Measurements from ENCODE around the gene C19orf73. TPM values are rescaled to one million over a fixed set of nuclear protein-coding genes. Genes with fewer than 3 reads are reported as not detected.

The C19orf73 gene
- 2.3 and 2.6 TPM in 2 replicates for total RNA-seq (2014; rRNA removed; shearing (Covaris generic))

DNA sequence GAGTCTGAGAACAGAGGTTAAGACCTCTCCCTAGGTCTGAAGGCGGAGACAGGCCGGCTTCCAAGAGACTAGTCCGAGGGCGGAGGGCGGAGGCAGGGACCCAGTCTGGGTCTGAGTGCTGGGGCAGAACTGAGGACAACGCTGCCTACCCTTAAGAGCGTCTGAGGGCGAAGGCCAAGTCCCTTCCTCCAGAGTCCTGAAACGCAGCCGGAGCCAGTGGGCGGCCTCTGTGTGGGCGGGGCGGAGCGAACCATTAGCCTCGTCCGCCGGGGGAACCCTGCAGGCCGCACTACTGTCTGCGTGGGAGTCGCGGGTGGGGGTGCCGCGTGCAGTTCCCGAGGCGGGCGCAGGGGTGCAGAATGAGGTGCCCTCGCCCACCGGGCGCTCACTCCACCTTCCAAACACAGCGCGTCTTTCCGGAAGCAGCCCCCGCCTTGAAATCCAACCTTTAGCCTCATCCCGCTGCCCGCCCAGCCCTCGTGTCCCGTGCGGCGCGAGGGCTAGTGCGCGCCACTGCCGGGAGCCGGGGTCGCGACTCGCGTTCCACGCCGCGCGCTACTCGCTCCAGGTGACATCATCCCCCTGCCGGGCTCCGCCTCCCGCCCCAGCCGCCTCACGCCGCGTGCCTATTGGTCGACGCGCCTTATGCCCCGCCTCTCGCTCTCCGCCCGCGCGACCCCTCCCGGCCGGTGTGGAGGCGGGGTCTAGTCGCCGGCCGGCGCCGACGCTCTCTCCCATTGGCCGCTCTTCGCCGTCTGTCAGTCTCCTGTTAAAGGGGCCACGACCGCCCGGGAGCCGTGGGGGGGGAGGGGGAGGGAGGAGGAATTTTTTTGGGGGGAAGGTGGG, at the start of gene C19orf73:
Gene C19orf73 (minus strand): TSS at position 579 of the 846 bp plus-strand sequence. CDS start 121 bp downstream, at position 458.
- DNase-seq (ENCODE audit: low read depth): peak; percentile 97

GRCh38 chr19:49168421-49168820, 49.5 kb upstream of the C19orf73 start:
- DNase-seq (ENCODE audit: low read depth): no peak

DNA sequence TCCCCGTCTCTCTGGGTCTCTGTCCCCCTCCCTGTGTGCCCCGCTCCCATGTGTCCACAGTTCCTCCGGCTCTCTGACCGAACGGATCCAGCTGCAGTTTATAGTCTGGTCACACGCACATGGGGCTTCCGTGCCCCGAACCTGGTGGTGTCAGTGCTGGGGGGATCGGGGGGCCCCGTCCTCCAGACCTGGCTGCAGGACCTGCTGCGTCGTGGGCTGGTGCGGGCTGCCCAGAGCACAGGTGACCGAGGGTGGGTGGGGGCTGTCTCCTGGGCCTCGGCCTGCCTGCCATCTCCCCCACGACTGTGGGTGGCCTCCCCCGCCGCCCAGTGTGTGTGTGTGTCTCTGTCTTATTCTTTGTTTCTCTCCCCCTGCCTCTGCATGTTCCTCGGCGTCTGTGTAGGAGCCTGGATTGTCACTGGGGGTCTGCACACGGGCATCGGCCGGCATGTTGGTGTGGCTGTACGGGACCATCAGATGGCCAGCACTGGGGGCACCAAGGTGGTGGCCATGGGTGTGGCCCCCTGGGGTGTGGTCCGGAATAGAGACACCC, 49.0 kb upstream of the C19orf73 start:
- no peak for DNase-seq (ENCODE audit: low read depth)

DNA sequence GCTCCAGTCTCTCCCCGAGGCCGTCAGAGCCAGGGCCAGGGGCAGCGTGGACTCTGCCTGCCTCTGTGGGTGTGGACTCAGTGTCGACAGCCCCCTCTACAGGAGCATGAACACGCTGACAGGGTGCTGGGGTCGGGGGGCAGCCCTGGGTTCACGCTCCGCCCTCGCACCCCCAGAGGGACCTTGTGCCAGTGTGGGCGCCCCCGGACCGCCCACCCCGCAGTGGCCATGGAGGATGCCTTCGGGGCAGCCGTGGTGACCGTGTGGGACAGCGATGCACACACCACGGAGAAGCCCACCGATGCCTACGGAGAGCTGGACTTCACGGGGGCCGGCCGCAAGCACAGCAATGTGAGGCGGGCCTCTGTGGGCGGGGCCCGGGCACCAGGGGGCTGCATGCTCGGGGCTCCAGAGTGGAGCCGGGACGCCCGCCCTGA, 46.9 kb upstream of the C19orf73 start:
- DNase-seq (ENCODE audit: low read depth): no peak

GRCh38 chr19:49165111-49165750, 46.3 kb upstream of the C19orf73 start:
- no peak for DNase-seq (ENCODE audit: low read depth)

DNA sequence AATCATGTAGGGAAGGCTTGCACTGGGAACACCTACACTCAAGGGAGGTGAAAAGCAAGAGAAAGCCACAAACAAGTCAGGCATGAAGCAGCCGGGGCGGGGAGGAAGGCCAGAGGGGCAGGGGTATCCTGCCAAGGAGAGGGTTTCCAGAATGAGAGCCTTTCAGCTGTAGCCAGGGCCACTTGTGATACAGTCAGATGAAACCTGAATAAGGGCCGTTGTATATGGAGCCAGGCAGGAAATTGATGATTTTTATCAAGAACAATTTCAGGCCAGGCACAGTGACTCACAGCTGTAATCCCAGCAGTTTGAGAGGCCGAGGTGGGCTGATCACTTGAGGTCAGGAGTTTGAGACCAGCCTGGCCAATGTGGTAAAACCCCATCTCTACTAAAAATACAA, 43.0 kb upstream of the C19orf73 start:
- DNase-seq (ENCODE audit: low read depth): peak; percentile 54

DNA sequence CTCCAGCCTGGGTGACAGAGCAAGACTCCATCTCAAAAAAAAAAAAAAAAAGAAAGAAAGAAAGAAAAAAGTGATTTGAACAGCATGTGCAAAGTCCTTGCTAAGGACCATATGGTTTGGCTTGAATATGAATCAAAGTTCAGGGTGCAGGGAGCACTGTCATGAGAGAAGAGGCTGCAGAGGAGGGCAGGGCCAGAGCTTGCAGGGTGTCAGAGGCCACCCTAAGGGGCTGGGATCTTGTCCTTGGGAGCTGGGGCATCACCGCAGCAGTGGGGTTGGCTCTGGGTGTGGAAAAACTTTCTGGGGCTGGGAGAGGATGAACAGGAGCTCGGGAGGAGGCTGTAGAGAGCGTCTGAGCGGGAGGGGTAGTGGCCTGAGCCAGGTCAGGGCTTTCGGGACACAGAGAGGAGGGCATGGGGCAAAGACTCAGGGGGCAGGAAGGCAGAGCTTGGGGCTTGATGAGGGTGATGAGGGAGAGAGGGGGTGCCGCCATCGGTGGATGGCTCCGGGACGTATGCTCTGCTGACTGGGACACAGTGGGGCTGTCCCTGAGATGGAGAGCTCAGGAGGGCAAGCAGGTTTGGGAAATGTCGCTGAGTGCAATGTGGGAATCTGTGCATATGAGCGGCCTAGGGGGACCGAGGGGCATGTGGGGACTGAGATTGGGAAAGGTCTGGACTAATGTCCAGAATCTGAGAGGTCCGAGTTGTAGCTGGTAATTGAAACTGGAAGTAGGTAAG, 41.7 kb upstream of the C19orf73 start:
- no peak for DNase-seq (ENCODE audit: low read depth)

- DNase-seq (ENCODE audit: low read depth): peak; percentile 87
These were observed 38.7 kb upstream of the C19orf73 start, which contains the start of gene TRPM4 for GRCh38 chr19:49157445-49158224. Gene TRPM4 (plus strand): TSS chr19:49157792. CDS start chr19:49157867, 75 bp downstream.

DNA sequence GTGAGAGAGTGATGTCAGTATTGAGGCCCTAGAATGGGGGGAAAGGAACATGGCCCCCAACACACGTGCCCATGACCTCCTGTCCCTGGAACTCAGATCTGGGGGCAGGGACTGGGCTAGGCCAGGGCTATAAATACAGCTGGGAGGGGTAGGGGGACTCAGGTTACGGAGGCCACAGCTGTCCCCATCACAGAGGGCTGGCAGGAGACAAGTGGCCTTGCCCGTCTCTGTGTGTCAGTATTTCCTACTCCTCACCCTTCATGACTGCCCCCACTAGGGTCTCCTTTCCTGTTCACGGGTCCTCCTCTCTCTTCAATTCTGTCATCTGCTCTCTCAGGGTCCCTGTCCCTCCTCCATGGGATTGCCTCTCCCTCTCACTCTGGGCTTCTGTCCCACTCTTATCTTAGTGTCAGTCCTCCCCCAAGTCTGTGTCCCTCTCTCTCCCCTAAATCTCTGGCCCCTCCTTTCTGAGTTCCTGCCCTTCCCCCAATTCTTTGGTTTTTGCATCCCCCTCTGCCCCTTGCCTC, 36.9 kb upstream of the C19orf73 start:
- no peak for DNase-seq (ENCODE audit: low read depth)

DNA sequence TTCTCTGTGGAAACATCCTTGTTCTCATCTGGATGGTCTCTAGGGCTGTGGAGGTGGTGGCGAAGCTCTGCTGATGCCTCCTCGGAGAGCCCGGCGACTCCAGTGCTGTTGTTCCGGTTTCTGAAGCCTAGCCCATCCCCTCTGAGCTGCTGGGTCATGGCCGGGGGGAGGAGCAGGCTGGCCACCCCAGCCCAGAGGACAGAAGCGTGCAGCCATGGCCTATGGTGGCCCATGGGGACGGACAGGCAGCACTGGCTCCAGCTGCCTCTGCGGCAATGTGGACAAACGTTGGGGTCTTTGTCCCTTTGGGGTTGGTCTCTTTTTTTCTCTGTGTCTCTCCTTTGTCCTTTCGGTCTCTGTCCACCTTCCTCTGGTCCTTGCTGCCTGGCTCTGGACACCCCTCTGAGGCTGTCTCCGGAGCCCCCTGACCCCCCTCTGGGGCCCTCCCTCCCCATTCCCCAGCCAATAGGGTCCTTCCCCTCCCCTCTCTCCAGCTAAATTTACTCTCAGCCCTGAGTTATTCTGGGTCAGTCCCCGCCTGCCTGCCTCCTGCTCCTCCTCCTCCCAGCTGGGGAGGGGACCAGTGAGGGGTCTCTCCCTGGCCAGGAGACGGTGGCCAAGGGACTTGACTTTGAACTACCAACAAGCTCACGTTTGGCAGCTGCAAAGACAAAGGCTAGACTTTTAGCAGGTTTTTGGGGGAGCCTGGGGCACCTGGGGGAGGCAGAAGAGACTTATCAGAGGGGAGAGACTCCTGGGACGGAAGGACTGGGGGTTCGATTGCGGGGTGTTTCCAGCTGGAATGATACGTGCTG, 36.3 kb upstream of the C19orf73 start, which contains the start of gene HRC:
Gene HRC (minus strand): TSS at position 392 of the 815 bp plus-strand sequence. CDS start 159 bp downstream, at position 233.
- DNase-seq (ENCODE audit: low read depth): no peak

- DNase-seq (ENCODE audit: low read depth): no peak
These were observed 35.3 kb upstream of the C19orf73 start for GRCh38 chr19:49154279-49154678.

DNA sequence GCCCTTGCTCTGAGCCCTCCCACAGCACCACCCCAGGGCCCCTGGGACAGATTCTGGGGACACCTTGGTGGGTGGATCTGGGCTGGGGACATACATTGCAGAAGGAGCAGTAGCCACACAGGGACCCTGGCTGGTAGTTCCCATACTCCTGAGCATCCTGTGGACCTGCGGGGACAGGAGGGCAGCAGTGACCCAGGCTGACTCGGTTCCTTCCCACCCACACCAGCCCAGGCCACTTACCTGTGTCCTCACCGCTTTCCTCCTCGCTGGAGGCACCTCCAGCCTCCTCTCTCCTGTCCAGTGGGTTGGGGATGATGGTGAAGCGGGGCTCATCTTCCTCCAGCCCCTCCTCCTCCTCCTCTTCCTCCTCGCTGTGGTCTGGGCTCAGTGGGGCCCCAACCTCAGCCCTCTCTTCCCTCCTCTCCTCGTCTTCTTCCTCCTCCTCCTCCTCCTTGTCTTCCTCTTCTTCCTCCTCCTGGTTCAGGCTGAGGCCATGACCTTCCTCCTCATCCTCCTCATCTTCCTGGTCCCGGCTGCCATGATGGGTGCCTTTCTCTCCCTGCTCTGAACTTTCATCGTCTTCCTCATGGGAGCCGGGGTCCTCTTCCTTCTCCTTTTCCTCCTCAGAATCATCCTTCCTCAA, 34.3 kb upstream of the C19orf73 start:
- DNase-seq (ENCODE audit: low read depth): no peak

GRCh38 chr19:49152119-49152550, 33.2 kb upstream of the C19orf73 start:
- DNase-seq (ENCODE audit: low read depth): no peak

DNA sequence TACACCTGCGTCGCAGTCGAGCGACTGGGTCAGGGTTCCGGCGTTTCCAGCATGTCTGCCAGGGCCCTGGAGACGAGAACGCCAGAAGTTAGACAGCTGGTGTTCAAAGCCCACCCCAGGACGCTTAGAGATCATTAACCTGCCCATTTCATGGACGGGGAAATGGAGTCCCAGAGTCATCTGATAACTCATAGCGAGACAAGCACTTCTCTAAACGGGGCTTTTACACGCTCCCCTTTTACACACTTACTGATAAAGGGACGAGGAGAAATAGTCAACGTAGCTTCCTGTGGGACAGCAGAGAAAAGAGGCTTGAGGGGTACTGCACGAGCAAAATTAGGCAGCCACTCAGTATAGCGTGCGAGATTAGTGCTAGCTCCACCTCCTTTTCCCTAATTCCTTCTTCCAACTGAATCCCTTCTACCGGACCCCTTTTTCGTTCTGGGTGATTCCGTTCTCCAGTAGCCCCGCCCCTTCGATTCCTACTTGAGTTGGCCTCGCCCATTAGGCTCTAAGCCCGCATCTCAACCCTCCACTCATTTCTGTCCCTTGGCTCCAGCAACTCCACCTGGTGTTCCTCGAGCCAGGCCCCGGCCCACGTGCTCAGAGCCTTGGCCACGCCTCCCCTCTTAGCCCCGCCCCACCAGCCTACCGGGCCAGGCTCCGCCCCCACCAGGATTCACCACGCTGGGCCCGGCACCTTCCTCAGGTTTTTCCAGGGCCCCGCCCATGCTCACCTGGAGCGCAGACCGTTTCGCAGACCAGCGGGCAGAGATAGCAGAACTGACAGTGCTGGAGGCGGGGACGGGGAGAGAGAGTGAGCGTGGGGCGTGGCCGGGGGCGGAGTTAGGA, 32.5 kb upstream of the C19orf73 start:
- DNase-seq (ENCODE audit: low read depth): peak; percentile 83

DNA sequence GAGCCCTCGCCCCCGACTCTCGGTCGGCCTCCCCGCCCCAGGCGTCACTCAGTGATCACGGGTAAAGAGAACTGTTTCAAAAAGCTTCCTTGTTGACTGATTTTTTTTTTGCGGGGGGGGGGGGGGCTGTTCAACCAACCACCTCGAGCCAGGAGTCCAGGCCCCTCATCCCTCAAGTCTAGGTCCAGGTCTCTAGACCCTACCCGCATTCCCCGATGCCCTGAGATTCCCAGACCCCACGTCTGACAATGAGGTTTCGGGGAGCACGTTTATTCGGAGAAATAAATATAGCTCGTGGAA, 32.0 kb upstream of the C19orf73 start:
- DNase-seq (ENCODE audit: low read depth): no peak

GRCh38 chr19:49150106-49150943, 31.4 kb upstream of the C19orf73 start:
- DNase-seq (ENCODE audit: low read depth): peak; percentile 86

GRCh38 chr19:49149652-49150105, 30.7 kb upstream of the C19orf73 start:
- peak; percentile 85 for DNase-seq (ENCODE audit: low read depth)
